Renal cortex interstitium (tissue), 11 donors: ENCODE data around the gene CTH. TPM values are rescaled to one million over a fixed set of nuclear protein-coding genes. Genes with fewer than 3 reads are reported as not detected.
"Not testable (repeated sequence)": the region's sequence is repeated elsewhere in the genome, so short reads cannot be mapped to it uniquely, and the experiment has no call there.

ENCODE experiments used
- DNase-seq, 11 donors: peaks; one replicate each; pipeline ENCODE4 v3.0.0-alpha.2; 2013; ENCODE audit warnings: low read depth in 9 of 11, low spot score in 4 of 11; ENCODE audit errors: extremely low read depth in 1 of 11
- polyA plus RNA-seq, 3 donors: library from polyadenylated mRNA; unstranded; fragments of 120-200 nt; gene quantifications; one replicate each; pipeline ENCODE4 v1.2.1, GENCODE V29; 2013; ENCODE audit not compliant: insufficient read length in 3 of 3

Gene CTH
- polyA plus RNA-seq, 3 donors = 11.8 to 21.4 (median 17.3) TPM

DNA sequence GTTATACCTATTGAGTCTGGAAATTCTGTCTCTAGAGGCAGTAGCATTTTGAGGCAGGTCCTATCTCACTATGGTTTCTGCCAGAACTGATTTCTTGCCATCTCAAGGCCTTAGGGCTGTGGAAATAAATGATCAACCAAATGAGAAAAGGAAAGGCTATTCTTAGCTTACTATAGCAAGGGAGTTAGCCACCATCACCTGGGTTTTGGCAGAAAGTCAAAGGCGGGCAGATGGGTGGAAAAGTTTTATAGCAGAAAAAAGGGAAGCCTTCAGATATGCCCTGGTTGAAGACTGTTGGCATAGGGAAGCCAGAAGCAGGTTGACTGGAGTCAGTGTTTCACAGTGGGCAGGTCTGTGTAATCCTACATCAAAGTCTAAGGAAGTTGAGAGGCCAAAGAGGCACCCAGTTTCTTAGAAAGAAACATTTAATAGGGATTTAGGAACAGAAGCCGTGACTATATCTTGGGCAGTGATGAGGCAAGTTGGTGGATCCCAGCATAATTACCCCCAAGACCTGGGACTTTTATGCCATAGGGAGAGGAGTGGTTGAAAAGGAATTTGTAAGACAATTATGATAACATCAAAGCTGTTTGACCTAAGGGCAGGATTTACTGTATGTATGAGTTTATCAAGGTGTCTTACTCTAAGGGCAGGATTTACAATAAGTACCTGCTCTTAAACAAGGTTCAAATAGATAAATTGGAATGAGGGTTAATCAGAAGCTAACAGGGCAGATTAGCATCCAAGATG, 29.7 kb downstream of the CTH start:
- no peak for DNase-seq

DNA sequence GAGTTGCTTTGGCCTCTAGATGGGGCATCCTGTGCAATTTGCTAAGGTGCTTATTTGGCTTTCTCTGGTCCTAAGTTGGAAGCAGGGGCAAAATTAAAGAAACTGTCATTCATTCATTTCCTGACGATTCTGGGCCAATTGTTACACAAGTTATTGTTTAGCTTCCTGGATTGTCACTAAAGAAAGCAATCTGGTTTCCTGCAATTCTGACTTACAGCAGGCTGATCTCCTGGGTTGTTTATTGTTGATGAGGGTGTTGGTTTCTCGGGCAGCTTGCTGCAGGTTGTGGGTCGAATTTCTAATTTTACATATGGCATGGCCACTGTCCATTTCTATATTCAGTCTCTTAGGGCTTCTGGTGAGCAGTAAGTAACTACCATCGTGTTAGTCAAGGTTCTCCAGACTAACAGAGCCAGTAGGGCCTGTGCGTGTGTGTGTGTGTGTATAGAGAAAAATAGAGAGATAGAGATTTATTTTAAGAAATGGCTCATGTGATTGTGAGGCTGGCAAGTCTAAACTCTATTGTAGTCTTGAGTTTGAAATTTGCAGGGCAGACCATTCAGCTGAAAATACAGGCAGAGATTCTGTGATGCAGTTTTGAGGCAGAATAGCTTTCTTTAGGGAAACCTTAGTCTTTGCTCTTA, 30.4 kb downstream of the CTH start:
- peak in 1 of 11 donors; percentile 3 for DNase-seq

GRCh38 chr1:70442490-70442889, 31.4 kb downstream of the CTH start:
- no peak for DNase-seq

DNA sequence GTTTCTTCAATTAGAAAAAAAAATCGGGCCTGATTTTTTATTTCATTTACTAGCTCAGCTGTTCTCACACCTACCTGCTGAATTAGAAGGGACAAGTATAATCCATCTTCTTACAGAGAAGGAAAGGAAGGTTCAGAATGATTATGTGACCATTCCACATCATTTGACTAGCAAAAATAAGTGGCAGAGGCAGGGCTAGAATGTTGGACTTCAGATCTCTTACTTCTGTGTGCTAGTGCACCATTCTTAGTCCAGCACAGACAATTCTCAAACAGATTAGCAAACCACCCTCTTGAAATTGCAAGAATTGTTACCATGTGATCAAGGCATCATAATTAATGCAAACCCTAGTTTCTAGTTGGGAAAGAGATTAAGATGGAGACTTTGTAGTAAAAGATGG, 32.7 kb downstream of the CTH start:
- DNase-seq = no peak

DNA sequence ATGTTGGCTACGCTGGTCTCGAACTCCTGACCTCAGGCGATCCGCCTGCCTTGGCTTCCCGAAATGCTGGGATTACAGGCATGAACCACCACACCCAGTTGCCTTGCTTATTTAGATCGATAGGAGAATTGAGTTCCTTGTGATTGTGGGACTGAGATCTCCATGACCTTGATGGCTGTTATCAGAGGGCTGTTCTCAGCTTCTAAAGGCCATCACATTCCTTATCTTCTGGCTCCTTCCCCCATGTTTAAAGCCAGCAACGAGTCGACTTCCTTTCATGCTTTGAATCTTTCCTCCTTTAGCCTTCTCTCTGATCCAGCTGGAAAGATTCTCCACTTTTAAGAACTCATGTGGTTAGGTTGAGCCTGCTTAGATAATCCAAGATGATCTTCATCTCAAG, 38.0 kb downstream of the CTH start:
- no peak for DNase-seq

DNA sequence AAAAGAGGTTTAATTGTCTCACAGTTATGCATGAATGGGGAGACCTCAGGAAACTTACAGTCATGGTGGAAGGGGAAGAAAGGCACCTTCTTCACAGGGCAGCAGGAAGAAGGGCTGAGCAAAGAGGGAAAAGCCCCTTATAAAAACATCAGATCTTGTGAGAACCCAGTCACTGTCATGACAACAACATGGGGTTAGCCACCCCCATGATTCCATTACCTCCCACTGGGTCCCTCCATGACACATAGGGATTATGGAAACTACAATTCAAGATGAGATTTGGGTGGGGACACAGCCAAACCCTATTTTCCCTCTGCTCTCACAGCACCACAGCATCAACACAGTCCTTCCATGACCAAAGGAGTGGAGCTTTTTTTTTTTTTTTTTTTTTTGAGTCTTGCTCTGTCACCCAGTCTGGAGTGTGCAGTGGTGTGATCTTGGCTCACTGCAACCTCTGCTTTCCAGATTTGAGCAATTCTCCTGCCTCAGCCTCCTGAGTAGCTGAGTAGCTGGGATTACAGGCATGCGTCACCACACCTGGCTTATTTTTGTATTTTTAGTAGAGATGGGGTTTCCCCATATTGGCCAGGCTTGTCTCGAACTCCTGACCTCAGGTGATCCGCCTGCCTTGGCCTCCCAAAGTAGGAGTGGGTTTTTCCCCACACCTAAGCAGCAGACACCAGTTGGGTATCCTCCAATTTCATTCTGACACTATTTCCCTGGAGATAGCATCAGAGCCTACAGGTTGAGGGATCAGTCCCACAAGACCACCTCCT, 41.3 kb downstream of the CTH start:
- DNase-seq = not testable (repeated sequence)

- no peak for DNase-seq
Observed at GRCh38 chr1:70455291-70455690, 44.2 kb downstream of the CTH start.

- no peak for DNase-seq
Observed at GRCh38 chr1:70458131-70458530, 47.1 kb downstream of the CTH start.

- DNase-seq = no peak
Observed at GRCh38 chr1:70459496-70460225, 48.6 kb downstream of the CTH start.

DNA sequence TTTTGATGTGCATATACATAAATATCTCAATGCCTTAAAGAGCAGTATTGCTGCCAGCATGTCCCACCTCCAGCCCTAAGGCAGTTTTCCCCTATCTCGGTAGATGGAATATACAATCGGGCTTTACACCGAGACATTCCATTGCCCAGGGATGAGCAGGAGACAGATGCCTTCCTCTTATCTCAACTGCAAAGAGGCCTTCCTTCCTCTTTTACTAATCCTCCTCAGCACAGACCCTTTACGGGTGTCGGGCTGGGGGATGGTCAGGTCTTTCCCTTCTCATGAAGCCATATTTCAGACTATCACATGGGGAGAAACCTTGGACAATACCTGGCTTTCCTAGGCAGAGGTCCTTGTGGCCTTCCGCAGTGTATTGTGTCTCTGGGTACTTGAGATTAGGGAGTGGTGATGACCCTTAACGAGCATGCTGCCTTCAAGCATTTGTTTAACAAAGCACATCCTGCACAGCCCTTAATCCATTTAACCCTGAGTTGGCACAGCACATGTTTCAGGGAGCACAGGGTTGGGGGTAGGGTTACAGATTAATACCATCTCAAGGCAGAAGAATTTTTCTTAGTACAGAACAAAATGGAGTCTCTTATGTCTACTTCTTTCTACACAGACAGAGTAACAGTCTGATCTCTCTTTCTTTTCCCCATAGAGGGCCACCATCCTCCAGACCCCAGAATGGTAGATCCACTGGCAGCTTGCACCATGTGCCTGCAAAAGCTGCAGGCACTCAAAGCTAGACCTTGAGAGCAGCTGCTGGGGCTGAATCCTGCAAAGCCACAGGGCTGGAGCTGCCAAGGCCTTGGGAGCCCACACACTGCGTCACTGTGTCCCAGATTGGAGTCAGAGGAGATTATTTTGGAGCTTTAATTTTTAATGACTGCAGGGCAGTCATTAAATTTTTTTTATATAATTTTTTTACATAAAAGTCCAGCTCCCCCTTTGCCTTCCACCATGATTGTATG, 50.0 kb downstream of the CTH start:
- not testable (repeated sequence) for DNase-seq

DNA sequence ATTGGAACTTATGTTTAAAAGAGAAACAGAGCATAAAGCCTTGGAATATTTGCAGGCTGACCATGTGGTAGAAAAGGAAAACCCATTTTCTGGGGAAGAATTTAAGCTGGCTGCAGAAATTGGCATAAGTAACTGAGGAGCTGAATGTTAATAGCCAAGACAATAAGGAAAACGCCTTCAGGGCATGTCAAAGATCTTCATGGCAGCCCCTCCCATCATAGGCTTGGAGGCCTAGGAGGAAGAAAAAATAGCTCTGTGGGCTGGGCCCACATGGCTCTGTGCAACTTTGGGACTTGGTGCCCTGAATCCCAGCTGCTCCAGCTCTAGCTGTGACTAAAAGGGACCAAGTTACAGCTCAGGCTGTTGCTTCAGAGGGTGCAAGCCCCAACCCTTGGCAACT, 51.5 kb downstream of the CTH start:
- DNase-seq = no peak

GRCh38 chr1:70465911-70466310, 54.8 kb downstream of the CTH start:
- DNase-seq = no peak

GRCh38 chr1:70467531-70467930, 56.5 kb downstream of the CTH start:
- no peak for DNase-seq

GRCh38 chr1:70468180-70468579, 57.1 kb downstream of the CTH start:
- DNase-seq = no peak

GRCh38 chr1:70469184-70469583, 58.1 kb downstream of the CTH start:
- not testable (repeated sequence) for DNase-seq

GRCh38 chr1:70475023-70475422, 64.0 kb downstream of the CTH start:
- no peak for DNase-seq

DNA sequence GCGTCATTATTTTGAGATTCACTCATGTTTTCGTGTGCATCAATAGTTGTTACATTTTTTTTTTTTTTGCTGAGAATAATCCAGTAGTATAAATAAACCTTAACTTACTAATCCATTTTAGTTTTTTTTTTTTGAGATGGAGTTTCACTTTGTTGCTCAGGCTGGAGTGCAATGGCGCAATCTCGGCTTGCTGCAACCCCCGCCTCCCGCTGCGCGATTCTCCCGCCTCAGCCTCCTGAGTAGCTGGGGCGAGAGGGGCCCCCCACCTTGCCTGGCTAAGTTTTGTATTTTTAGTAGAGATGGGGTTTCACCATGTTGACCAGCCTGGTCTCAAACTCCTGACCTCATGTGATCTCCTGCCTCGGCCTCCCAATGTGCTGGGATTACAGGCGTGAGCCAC, 66.0 kb downstream of the CTH start:
- DNase-seq = no peak

- not testable (repeated sequence) for DNase-seq
Observed at GRCh38 chr1:70477905-70478304, 66.8 kb downstream of the CTH start.
